Neural progenitor cell (in vitro differentiated cells): ENCODE results near the gene ANO2.

Experiments
- CTCF ChIP-seq: fragments of 200-600 bp; sonication (generic); IDR thresholded peaks from 2 replicates; pipeline ENCODE4 v1.5.1; 2017; ENCODE audit warnings: antibody characterized with exemption, mild to moderate bottlenecking
- EZH2 ChIP-seq: fragments of 200-600 bp; sonication (generic); IDR thresholded peaks from 2 replicates; pipeline ENCODE4 v1.6.1; 2017; ENCODE audit warnings: antibody characterized with exemption, mild to moderate bottlenecking, moderate library complexity
- EZH2phosphoT487 ChIP-seq: fragments of 200-600 bp; sonication (generic); IDR thresholded peaks from 2 replicates; pipeline ENCODE4 v1.6.1; 2017; ENCODE audit warnings: antibody characterized with exemption

GRCh38 chr12:5556033-5556614 lies 388.9 kb downstream of the ANO2 start:
- TF ChIP-seq CTCF, result peak; percentile 44
- no peak for TF ChIP-seq EZH2phosphoT487
- TF ChIP-seq EZH2, result no peak
